CD4-positive, alpha-beta T cell treated with Interleukin-6 for 4 hours (primary cell): ENCODE measurements around the gene IKZF5.

Experiments
- DNase-seq: peaks from one replicate; pipeline ENCODE4 v3.0.0-alpha.2; 2020; ENCODE audit warnings: mixed read lengths

The IKZF5 gene

GRCh38 chr10:122980209-122981065 is 28.2 kb downstream of the IKZF5 start, which contains the start of gene PSTK:
Gene PSTK (plus strand): TSS chr10:122980401. CDS start chr10:122980480, 79 bp downstream.
- DNase-seq = peak; percentile 92

GRCh38 chr10:122974543-122975064 is 34.0 kb downstream of the IKZF5 start:
- DNase-seq = no peak

- DNase-seq = no peak
Observed at GRCh38 chr10:122974023-122974422, 34.6 kb downstream of the IKZF5 start.

GRCh38 chr10:122968698-122969097 is 39.9 kb downstream of the IKZF5 start:
- DNase-seq = no peak

- no peak for DNase-seq
Observed at GRCh38 chr10:122966879-122967278, 41.7 kb downstream of the IKZF5 start.

- DNase-seq = no peak
Observed at GRCh38 chr10:122962405-122962804, 46.2 kb downstream of the IKZF5 start.

GRCh38 chr10:122957474-122957873 is 51.1 kb downstream of the IKZF5 start:
- no peak for DNase-seq

GRCh38 chr10:122955892-122956291 is 52.7 kb downstream of the IKZF5 start:
- no peak for DNase-seq

GRCh38 chr10:122954731-122955050 is 53.9 kb downstream of the IKZF5 start:
- no peak for DNase-seq

GRCh38 chr10:122953902-122954730 is 54.5 kb downstream of the IKZF5 start, which contains the start of gene C10orf88:
Gene C10orf88 (minus strand): TSS chr10:122954227. CDS start chr10:122954178, 49 bp downstream.
- peak; percentile 98 for DNase-seq

- DNase-seq = no peak
Observed at GRCh38 chr10:122949296-122949695, 59.3 kb downstream of the IKZF5 start.
